ENCODE data around the gene CAND2. TPM values are rescaled to one million over a fixed set of nuclear protein-coding genes. Genes with fewer than 3 reads are reported as not detected.

The CAND2 gene
- total and polyA plus RNA-seq, 9 of the 15 experiments (the other 6 are each of a cell fraction or from before 2014, with no cell fraction given) = 0.91 to 14.9 (median 4.3) TPM

GRCh38 chr3:12831301-12831866, 34.9 kb downstream of the CAND2 start (continued):
- TF ChIP-seq MGA (IDR thresholded peaks at IDR 0.05) (no peak), ARHGAP35 (IDR thresholded peaks at IDR 0.05; ENCODE audit: partially characterized antibody) (no peak), ZNF280B (CRISPR knock-in tag; IDR thresholded peaks at IDR 0.05) (no peak), CREM (IDR thresholded peaks at IDR 0.05; ENCODE audit: low read depth) (no peak), ZNF609 (CRISPR knock-in tag; IDR thresholded peaks at IDR 0.05; ENCODE audit: borderline replicate concordance) (0 out of 2 replicates have a peak, but pooled peaks have one; percentile 27), ZNF740 (CRISPR knock-in tag; IDR thresholded peaks at IDR 0.05) (no peak), ZNF740 (tag; IDR thresholded peaks at IDR 0.05) (no peak), SLC30A9 (CRISPR knock-in tag; IDR thresholded peaks at IDR 0.05) (no peak), SMARCE1 (IDR thresholded peaks at IDR 0.05) (no peak)

Measured in K562 (cell line).